Sigmoid colon (tissue), 4 donors: ENCODE measurements around the gene ATP5ME.

Experiments
- EP300 ChIP-seq, 4 donors: sonication (generic); formaldehyde crosslinking; IDR thresholded peaks; one replicate each; pipeline ENCODE4 v1.6.1; 2017; ENCODE audit warnings: antibody characterized with exemption in 4 of 4
- POLR2A ChIP-seq, 2 donors: fragments of 450-650 bp; IDR thresholded peaks; one replicate each; pipeline ENCODE4 v1.6.1; 2016; ENCODE audit warnings: antibody characterized with exemption in 2 of 2, mild to moderate bottlenecking in 2 of 2, moderate library complexity in 2 of 2
- POLR2AphosphoS5 ChIP-seq, 4 donors: sonication (generic); formaldehyde crosslinking; IDR thresholded peaks; one replicate each; pipeline ENCODE4 v1.6.1; 2017; ENCODE audit warnings: antibody characterized with exemption in 4 of 4
- TF ChIP-seq, protein P1 (sequence below), 4 experiments: fragments of 450-650 bp in 3 of 4; fragments of 200-600 bp in 1 of 4; IDR thresholded peaks; one replicate each; pipeline ENCODE4 v1.5.1; 2016 to 2019; ENCODE audit warnings: antibody characterized with exemption in 4 of 4, mild to moderate bottlenecking in 3 of 4, moderate library complexity in 2 of 4

GRCh38 chr4:658681-659667, 15.1 kb downstream of the ATP5ME start:
- no peak for TF ChIP-seq EP300 (IDR thresholded peaks at IDR 0.05)
- TF ChIP-seq, protein P1, sequence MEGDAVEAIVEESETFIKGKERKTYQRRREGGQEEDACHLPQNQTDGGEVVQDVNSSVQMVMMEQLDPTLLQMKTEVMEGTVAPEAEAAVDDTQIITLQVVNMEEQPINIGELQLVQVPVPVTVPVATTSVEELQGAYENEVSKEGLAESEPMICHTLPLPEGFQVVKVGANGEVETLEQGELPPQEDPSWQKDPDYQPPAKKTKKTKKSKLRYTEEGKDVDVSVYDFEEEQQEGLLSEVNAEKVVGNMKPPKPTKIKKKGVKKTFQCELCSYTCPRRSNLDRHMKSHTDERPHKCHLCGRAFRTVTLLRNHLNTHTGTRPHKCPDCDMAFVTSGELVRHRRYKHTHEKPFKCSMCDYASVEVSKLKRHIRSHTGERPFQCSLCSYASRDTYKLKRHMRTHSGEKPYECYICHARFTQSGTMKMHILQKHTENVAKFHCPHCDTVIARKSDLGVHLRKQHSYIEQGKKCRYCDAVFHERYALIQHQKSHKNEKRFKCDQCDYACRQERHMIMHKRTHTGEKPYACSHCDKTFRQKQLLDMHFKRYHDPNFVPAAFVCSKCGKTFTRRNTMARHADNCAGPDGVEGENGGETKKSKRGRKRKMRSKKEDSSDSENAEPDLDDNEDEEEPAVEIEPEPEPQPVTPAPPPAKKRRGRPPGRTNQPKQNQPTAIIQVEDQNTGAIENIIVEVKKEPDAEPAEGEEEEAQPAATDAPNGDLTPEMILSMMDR (IDR thresholded peaks at IDR 0.05) = no peak
- TF ChIP-seq POLR2A (IDR thresholded peaks at IDR 0.05) = no peak
- no peak for TF ChIP-seq POLR2AphosphoS5 (IDR thresholded peaks at IDR 0.05)
